CD14-positive monocyte (primary cell): ENCODE measurements around the gene FBXO5. TPM values are rescaled to one million over a fixed set of nuclear protein-coding genes. Genes with fewer than 3 reads are reported as not detected.

ENCODE experiments used
- DNase-seq, 3 donors: peaks; one replicate each; pipeline ENCODE4 v3.0.0-alpha.2; 2011 to 2022
- H2AFZ ChIP-seq: 2 replicates; pipeline ENCODE4 v1.6.0; 2012; ENCODE audit warnings: mild to moderate bottlenecking, low read depth, low read length, inconsistent platforms; ENCODE audit not compliant: insufficient read depth, poor library complexity, severe bottlenecking
- H3K27ac ChIP-seq, 2 donors: 1 replicate in 1 of 2; 2 replicates in 1 of 2; pipeline ENCODE4 v1.5.1; 2012 to 2013; ENCODE audit warnings: low read length in 2 of 2, control low read depth in 1 of 2, inconsistent platforms in 1 of 2, low read depth in 1 of 2, mild to moderate bottlenecking in 1 of 2
- H3K27me3 ChIP-seq, 2 donors: one replicate each; pipeline versions ENCODE4 v1.6.0 to v1.6.1; 2011 to 2013; ENCODE audit warnings: low read length in 2 of 2; ENCODE audit not compliant: control insufficient read depth in 2 of 2, insufficient read depth in 2 of 2
- H3K36me3 ChIP-seq, 2 donors: replicated peaks in 1 of 2; 1 replicate in 1 of 2; 2 replicates in 1 of 2; pipeline versions ENCODE4 v1.5.1 to v1.6.1; 2012 to 2013; ENCODE audit warnings: low read length in 2 of 2, control low read depth in 1 of 2, inconsistent platforms in 1 of 2, mild to moderate bottlenecking in 1 of 2; ENCODE audit not compliant: insufficient read depth in 2 of 2, control insufficient read depth in 1 of 2
- H3K4me1 ChIP-seq, 2 donors: 1 replicate in 1 of 2; 2 replicates in 1 of 2; pipeline versions ENCODE4 v1.5.1 to v1.6.1; 2012 to 2013; ENCODE audit warnings: low read length in 2 of 2, control low read depth in 1 of 2, inconsistent platforms in 1 of 2, mild to moderate bottlenecking in 1 of 2, moderate library complexity in 1 of 2; ENCODE audit not compliant: insufficient read depth in 2 of 2, control insufficient read depth in 1 of 2
- H3K4me2 ChIP-seq: replicated peaks from 2 replicates; pipeline ENCODE3; 2012; ENCODE audit warnings: low read length, moderate library complexity, mild to moderate bottlenecking; ENCODE audit not compliant: poor library complexity, severe bottlenecking; ENCODE audit errors: extremely low read depth
- H3K4me3 ChIP-seq, 3 experiments: fragments of 200-600 bp in 1 of 3; sonication (generic) in 1 of 3; replicated peaks in 1 of 3; 1 replicate in 2 of 3; 2 replicates in 1 of 3; pipeline ENCODE4 v1.5.1; 2011 to 2013; ENCODE audit warnings: low read length in 3 of 3, mild to moderate bottlenecking in 3 of 3, control low read depth in 2 of 3, low read depth in 2 of 3, inconsistent platforms in 1 of 3, moderate library complexity in 1 of 3
- H3K79me2 ChIP-seq: 2 replicates; pipeline ENCODE4 v1.6.0; 2012; ENCODE audit warnings: mild to moderate bottlenecking, control low read depth, inconsistent platforms, low read length, moderate library complexity; ENCODE audit not compliant: insufficient read depth
- H3K9ac ChIP-seq: 2 replicates; pipeline ENCODE4 v1.6.0; 2017; ENCODE audit warnings: low read length, mild to moderate bottlenecking; ENCODE audit not compliant: insufficient read depth, poor library complexity, severe bottlenecking
- H3K9me3 ChIP-seq, 2 donors: replicated peaks in 1 of 2; 1 replicate in 1 of 2; 2 replicates in 1 of 2; pipeline versions ENCODE4 v1.5.1 to v1.6.1; 2012 to 2013; ENCODE audit warnings: low read length in 2 of 2, control low read depth in 1 of 2; ENCODE audit not compliant: control insufficient read depth in 1 of 2, insufficient read depth in 1 of 2
- H4K20me1 ChIP-seq: 2 replicates; pipeline ENCODE4 v1.6.0; 2012; ENCODE audit warnings: mild to moderate bottlenecking, low read length, control low read depth, moderate library complexity; ENCODE audit not compliant: insufficient read depth
- H3K27ac Mint-ChIP-seq, 7 donors: one replicate each; pipeline ENCODE4 v1.8.0; 2020; ENCODE audit warnings: mild to moderate bottlenecking in 7 of 7, mixed read lengths in 7 of 7, moderate library complexity in 6 of 7, inconsistent platforms in 2 of 7
- H3K27me3 Mint-ChIP-seq, 3 donors: one replicate each; pipeline ENCODE4 v1.8.0; 2021 to 2022; ENCODE audit warnings: low read depth in 3 of 3, mild to moderate bottlenecking in 3 of 3, mixed read lengths in 3 of 3, moderate library complexity in 3 of 3, inconsistent platforms in 1 of 3
- H3K36me3 Mint-ChIP-seq, 2 donors: one replicate each; pipeline ENCODE4 v1.8.0; 2020; ENCODE audit warnings: mixed read lengths in 2 of 2, inconsistent platforms in 1 of 2, mild to moderate bottlenecking in 1 of 2
- H3K4me1 Mint-ChIP-seq: one replicate; pipeline ENCODE4 v1.8.0; 2020; ENCODE audit warnings: mild to moderate bottlenecking, mixed read lengths
- H3K4me3 Mint-ChIP-seq, 2 donors: one replicate each; pipeline ENCODE4 v1.8.0; 2020; ENCODE audit warnings: mild to moderate bottlenecking in 2 of 2, mixed read lengths in 2 of 2, moderate library complexity in 1 of 2
- H3K9me3 Mint-ChIP-seq, 7 donors: one replicate each; pipeline ENCODE4 v1.8.0; 2020 to 2022; ENCODE audit warnings: mixed read lengths in 7 of 7, mild to moderate bottlenecking in 6 of 7, moderate library complexity in 6 of 7, inconsistent platforms in 2 of 7
- WGBS: methylation state at CpG from one replicate; pipeline ENCODE4 v1.1.5; 2013; ENCODE audit warnings: missing lambda C conversion rate; ENCODE audit not compliant: insufficient coverage; 5-methylcytosine and 5-hydroxymethylcytosine counted together
- intact Hi-C, 2 donors: fragments of 100-400 bp; cut with micrococcal nuclease; formaldehyde crosslinking; loops; one replicate each; pipeline versions ENCODE4 v1.15.0 to v1.15.1; 2023
- polyA plus RNA-seq, 3 donors: library from polyadenylated mRNA; depleted of rRNA in 1 of 3; unstranded in 2 of 3; stranded (reverse) in 1 of 3; fragments of 300-500 nt in 2 of 3; fragments of >200 nt in 1 of 3; fragmentation: Illumina TruSeq in 2 of 3; gene quantifications; 1 replicate in 2 of 3; 2 replicates in 1 of 3; pipeline ENCODE4 v1.2.3, GENCODE V29; 2012 to 2021
- TF ChIP-seq, protein P1 (sequence below): fragments of 200-600 bp; IDR thresholded peaks from one replicate; pipeline ENCODE4 v1.8.0; 2022; ENCODE audit warnings: antibody characterized with exemption, mild to moderate bottlenecking

The FBXO5 gene
- polyA plus RNA-seq, 3 donors = 1.0 to 1.9 (median 1.3) TPM

DNA sequence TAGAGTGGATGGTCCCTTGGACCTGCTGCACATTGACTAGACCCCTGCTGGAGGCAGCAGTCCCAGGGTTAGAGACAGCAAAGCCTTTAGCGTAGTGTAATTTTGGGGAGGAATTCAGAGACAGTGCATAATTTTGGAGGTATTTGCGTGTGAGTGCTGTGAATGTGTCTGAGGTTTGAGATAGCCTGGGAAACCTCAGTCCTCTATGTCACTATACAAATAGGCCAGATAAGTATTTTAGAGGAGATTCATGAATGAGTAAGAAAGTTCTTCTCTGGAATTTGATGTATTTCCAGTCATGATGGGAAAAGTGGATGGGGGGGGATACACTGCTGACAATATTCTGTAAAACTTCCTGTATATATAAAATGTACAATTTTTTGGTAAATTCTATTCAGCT lies 45.4 kb upstream of the FBXO5 start:
- H3K4me2 ChIP-seq = no peak overlapping the region
- no CpG with 5 or more reads among the region's 2 CpGs for WGBS
- no peaks in the 10 kb centered on the region for H4K20me1 ChIP-seq
- no peaks in the 10 kb centered on the region for H3K9me3 Mint-ChIP-seq
- no peaks in the 10 kb centered on the region for H3K9me3 ChIP-seq
- no peak for DNase-seq
- no peaks in the 10 kb centered on the region for H3K27me3 ChIP-seq
- H3K27me3 Mint-ChIP-seq = peaks cover 0 to 3% (median 0%) of the 10 kb centered on the region in 3 donors
- H3K4me3 ChIP-seq = no peak overlapping the region
- H3K27ac Mint-ChIP-seq = no peak overlapping the region
- no peak overlapping the region for H3K9ac ChIP-seq
- no peak overlapping the region for H3K27ac ChIP-seq
- intact Hi-C loops = no loop called here
- peaks cover 3% of the 10 kb centered on the region for H3K4me1 Mint-ChIP-seq
- TF ChIP-seq, protein P1, sequence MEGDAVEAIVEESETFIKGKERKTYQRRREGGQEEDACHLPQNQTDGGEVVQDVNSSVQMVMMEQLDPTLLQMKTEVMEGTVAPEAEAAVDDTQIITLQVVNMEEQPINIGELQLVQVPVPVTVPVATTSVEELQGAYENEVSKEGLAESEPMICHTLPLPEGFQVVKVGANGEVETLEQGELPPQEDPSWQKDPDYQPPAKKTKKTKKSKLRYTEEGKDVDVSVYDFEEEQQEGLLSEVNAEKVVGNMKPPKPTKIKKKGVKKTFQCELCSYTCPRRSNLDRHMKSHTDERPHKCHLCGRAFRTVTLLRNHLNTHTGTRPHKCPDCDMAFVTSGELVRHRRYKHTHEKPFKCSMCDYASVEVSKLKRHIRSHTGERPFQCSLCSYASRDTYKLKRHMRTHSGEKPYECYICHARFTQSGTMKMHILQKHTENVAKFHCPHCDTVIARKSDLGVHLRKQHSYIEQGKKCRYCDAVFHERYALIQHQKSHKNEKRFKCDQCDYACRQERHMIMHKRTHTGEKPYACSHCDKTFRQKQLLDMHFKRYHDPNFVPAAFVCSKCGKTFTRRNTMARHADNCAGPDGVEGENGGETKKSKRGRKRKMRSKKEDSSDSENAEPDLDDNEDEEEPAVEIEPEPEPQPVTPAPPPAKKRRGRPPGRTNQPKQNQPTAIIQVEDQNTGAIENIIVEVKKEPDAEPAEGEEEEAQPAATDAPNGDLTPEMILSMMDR = no peak
- H3K4me1 ChIP-seq = no peaks in the 10 kb centered on the region
- no peaks in the 10 kb centered on the region for H3K36me3 Mint-ChIP-seq
- no peaks in the 10 kb centered on the region for H3K36me3 ChIP-seq
- H3K4me3 Mint-ChIP-seq = no peak overlapping the region
- H3K79me2 ChIP-seq = no peaks in the 10 kb centered on the region
- H2AFZ ChIP-seq = no peak overlapping the region

DNA sequence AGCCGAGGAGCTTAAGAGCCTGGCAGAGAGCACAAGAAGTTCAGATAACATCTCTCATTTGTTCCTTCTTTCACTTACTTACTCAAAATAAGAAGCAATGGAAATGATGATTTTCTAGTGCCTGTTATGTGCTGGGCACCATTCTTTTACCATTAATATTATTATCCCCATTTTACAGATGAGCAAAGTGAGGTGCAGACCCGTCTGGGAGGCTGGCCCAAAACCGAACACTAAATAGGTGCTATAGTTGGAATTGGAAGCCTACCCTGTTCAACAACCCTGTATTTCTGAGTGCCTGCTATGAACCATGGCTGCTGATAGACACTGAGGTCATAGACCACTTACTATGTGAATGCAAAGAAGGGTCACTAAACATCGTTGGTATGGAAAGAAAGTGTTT lies 44.6 kb upstream of the FBXO5 start:
- Histone ChIP-seq H4K20me1 (no peaks in the 10 kb centered on the region), H3K4me1 (no peaks in the 10 kb centered on the region), H3K27ac (no peak overlapping the region), H3K4me2 (no peak overlapping the region), H3K9me3 (no peaks in the 10 kb centered on the region), H2AFZ (no peak overlapping the region), H3K4me3 (no peak overlapping the region), H3K36me3 (no peaks in the 10 kb centered on the region), H3K27me3 (no peaks in the 10 kb centered on the region), H3K79me2 (no peaks in the 10 kb centered on the region), H3K9ac (no peak overlapping the region)
- peaks cover 0 to 3% (median 0%) of the 10 kb centered on the region in 3 donors for H3K27me3 Mint-ChIP-seq
- H3K4me3 Mint-ChIP-seq = no peak overlapping the region
- intact Hi-C loops = no loop called here
- no peak for DNase-seq
- H3K36me3 Mint-ChIP-seq = no peaks in the 10 kb centered on the region
- H3K4me1 Mint-ChIP-seq = peaks cover 3% of the 10 kb centered on the region
- no peaks in the 10 kb centered on the region for H3K9me3 Mint-ChIP-seq
- no peak overlapping the region for H3K27ac Mint-ChIP-seq
- TF ChIP-seq, protein P1 = no peak
- WGBS = no CpG with 5 or more reads among the region's 4 CpGs
